ENCODE results near the gene SORBS1.

DNA sequence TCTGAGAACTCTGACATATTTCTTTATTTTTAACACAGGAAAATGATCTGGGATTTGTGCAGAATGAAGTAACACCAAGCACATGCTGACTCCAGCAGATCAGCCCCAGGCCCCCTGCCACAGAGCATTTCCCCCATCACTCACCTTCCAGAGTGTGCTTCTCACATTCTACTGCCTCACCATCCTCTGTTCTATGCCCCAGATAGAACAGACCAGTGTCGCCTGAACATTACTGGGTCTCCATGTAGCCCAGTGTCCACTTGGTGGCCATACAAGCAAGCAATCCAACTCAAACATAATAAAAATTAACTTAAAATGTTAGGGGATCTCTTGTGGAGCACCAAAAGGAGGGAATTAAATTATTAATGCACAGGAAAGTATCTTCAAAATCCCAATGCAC is 58.8 kb downstream of the SORBS1 start:
- TF ChIP-seq GATA3 (IDR thresholded peaks at IDR 0.05; ENCODE audit: low read depth, low read length) (no peak), GATA2 (IDR thresholded peaks at IDR 0.05; ENCODE audit: low read depth, low read length) (no peak)

Measured in SH-SY5Y (cell line).